Endodermal cell (in vitro differentiated cells): ENCODE measurements around the gene MBTD1. TPM values are rescaled to one million over a fixed set of nuclear protein-coding genes. Genes with fewer than 3 reads are reported as not detected.

ENCODE experiments used
- DNase-seq: peaks from one replicate; pipeline ENCODE4 v3.0.0-alpha.2; 2017
- H3K27ac ChIP-seq: 2 replicates; pipeline ENCODE4 v1.5.1; 2013; ENCODE audit warnings: mild to moderate bottlenecking, low read depth, low read length, moderate library complexity
- H3K27me3 ChIP-seq: 2 replicates; pipeline ENCODE4 v1.6.1; 2013; ENCODE audit warnings: mild to moderate bottlenecking, low read length, moderate library complexity; ENCODE audit not compliant: insufficient read depth, control insufficient read depth, poor library complexity, severe bottlenecking
- H3K36me3 ChIP-seq: 2 replicates; pipeline ENCODE4 v1.7.0; 2013; ENCODE audit warnings: mild to moderate bottlenecking, low read length, moderate library complexity; ENCODE audit not compliant: control insufficient read depth, insufficient read depth
- H3K4me1 ChIP-seq: one replicate; pipeline ENCODE4 v1.7.0; 2013; ENCODE audit warnings: low read length; ENCODE audit not compliant: control insufficient read depth, insufficient read depth
- H3K4me3 ChIP-seq: 2 replicates; pipeline ENCODE4 v1.5.1; 2013; ENCODE audit warnings: mild to moderate bottlenecking, low read length, moderate library complexity
- H3K9ac ChIP-seq: 2 replicates; pipeline ENCODE4 v1.6.1; 2013; ENCODE audit warnings: mild to moderate bottlenecking, low read length, moderate library complexity; ENCODE audit not compliant: poor library complexity, severe bottlenecking; ENCODE audit errors: extremely low read depth
- H3K9me3 ChIP-seq: 2 replicates; pipeline ENCODE4 v1.6.1; 2013; ENCODE audit warnings: mild to moderate bottlenecking, low read length, moderate library complexity; ENCODE audit not compliant: control insufficient read depth
- H3K27ac Mint-ChIP-seq: 2 replicates; pipeline ENCODE4 v1.8.0; 2020; ENCODE audit warnings: mixed read lengths
- H3K27me3 Mint-ChIP-seq: 2 replicates; pipeline ENCODE4 v1.8.0; 2021; ENCODE audit warnings: mild to moderate bottlenecking, mixed read lengths; ENCODE audit not compliant: insufficient read depth
- H3K36me3 Mint-ChIP-seq: 2 replicates; pipeline ENCODE4 v1.8.0; 2020; ENCODE audit warnings: low read depth, mixed read lengths
- H3K4me1 Mint-ChIP-seq: 2 replicates; pipeline ENCODE4 v1.8.0; 2020; ENCODE audit warnings: mixed read lengths
- H3K4me3 Mint-ChIP-seq: 2 replicates; pipeline ENCODE4 v1.8.0; 2020; ENCODE audit warnings: mild to moderate bottlenecking, moderate library complexity, mixed read lengths
- H3K9me3 Mint-ChIP-seq: 2 replicates; pipeline ENCODE4 v1.8.0; 2020; ENCODE audit warnings: mild to moderate bottlenecking, mixed read lengths
- WGBS, 2 experiments: methylation state at CpG; one replicate each; pipeline versions ENCODE4 v1.1.5 to v1.1.7; 2013; ENCODE audit warnings: missing lambda C conversion rate in 2 of 2, mixed read lengths in 1 of 2; ENCODE audit not compliant: insufficient coverage in 1 of 2, insufficient read length in 1 of 2; 5-methylcytosine and 5-hydroxymethylcytosine counted together
- total RNA-seq, 2 donors: library from RNA; stranded (reverse); fragmentation: NEBNext Ultra II Directional in 1 of 2; extraction: Animal tissue kit (Norgen Biotek cat#: 25700) in 1 of 2; gene quantifications; 2 replicates in 1 of 2; 3 replicates in 1 of 2; pipeline ENCODE4 v1.2.1, GENCODE V29; 2021
- TF ChIP-seq, protein P1 (sequence below): fragments of 200-600 bp; sonication (generic); conservative IDR thresholded peaks from 2 replicates; pipeline ENCODE4 v1.5.0; 2021; ENCODE audit warnings: antibody characterized with exemption, mild to moderate bottlenecking

MBTD1 gene
- total RNA-seq, 2 donors from 2014 or later, result 33.6 to 37.7 TPM

DNA sequence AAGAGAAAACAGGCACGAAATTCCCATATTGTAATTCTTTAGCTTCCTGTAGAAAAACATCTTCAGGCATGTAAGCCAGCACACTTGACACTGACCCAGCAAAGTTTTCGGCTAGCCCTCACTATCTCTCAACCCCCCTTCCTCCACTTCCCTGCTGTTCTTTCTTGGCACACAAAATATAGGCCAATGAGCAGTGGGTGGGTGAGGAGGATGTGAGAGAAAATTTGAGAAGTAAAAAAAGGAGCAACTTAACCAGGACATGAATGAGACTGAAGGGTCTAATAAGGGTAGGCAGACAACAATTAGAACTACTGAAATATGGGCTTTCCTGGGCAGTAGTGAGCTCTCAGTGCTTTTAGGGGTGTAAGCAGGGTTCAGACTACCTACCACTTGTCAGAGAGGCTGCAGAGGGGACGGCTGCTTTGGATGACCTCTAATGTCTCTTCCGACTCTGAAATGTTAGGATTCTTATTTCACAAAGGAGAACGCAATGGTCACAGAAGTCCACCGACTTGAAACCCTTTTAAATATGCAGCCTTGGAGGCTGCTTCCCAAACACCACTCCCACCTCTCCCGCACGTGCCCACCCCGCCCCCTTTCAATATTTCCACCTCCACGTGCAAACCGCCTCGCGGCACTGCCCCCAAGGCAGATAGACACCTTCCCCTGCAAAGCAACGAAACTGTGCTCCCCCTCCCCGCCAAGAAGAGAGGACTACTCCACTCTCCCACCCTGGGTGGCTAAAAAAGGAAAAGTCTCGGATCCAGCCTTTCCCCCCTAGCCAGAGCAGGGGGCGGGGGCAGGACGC is 889 bp downstream of the MBTD1 start:
- H3K27me3 Mint-ChIP-seq, result no peaks in the 10 kb centered on the region
- peak overlapping the region; percentile 97 for H3K9ac ChIP-seq
- H3K27me3 ChIP-seq, result no peaks in the 10 kb centered on the region
- H3K4me1 Mint-ChIP-seq, result peaks cover 23% of the 10 kb centered on the region
- no peaks in the 10 kb centered on the region for H3K9me3 ChIP-seq
- peaks cover 54% of the 10 kb centered on the region for H3K36me3 ChIP-seq
- WGBS, 2 experiments, result 0 to 5% methylated on average over 2 to 17 of the region's 18 CpGs
- H3K4me3 Mint-ChIP-seq, result peak overlapping the region; percentile 90
- H3K27ac Mint-ChIP-seq, result peak overlapping the region; percentile 92
- TF ChIP-seq, protein P1, sequence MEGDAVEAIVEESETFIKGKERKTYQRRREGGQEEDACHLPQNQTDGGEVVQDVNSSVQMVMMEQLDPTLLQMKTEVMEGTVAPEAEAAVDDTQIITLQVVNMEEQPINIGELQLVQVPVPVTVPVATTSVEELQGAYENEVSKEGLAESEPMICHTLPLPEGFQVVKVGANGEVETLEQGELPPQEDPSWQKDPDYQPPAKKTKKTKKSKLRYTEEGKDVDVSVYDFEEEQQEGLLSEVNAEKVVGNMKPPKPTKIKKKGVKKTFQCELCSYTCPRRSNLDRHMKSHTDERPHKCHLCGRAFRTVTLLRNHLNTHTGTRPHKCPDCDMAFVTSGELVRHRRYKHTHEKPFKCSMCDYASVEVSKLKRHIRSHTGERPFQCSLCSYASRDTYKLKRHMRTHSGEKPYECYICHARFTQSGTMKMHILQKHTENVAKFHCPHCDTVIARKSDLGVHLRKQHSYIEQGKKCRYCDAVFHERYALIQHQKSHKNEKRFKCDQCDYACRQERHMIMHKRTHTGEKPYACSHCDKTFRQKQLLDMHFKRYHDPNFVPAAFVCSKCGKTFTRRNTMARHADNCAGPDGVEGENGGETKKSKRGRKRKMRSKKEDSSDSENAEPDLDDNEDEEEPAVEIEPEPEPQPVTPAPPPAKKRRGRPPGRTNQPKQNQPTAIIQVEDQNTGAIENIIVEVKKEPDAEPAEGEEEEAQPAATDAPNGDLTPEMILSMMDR, result no peak
- DNase-seq, result peak; percentile 79
- no peaks in the 10 kb centered on the region for H3K4me1 ChIP-seq
- peak overlapping the region; percentile 99 for H3K27ac ChIP-seq
- peak overlapping the region; percentile 92 for H3K4me3 ChIP-seq
- peaks cover 42% of the 10 kb centered on the region for H3K36me3 Mint-ChIP-seq
- no peaks in the 10 kb centered on the region for H3K9me3 Mint-ChIP-seq

DNA sequence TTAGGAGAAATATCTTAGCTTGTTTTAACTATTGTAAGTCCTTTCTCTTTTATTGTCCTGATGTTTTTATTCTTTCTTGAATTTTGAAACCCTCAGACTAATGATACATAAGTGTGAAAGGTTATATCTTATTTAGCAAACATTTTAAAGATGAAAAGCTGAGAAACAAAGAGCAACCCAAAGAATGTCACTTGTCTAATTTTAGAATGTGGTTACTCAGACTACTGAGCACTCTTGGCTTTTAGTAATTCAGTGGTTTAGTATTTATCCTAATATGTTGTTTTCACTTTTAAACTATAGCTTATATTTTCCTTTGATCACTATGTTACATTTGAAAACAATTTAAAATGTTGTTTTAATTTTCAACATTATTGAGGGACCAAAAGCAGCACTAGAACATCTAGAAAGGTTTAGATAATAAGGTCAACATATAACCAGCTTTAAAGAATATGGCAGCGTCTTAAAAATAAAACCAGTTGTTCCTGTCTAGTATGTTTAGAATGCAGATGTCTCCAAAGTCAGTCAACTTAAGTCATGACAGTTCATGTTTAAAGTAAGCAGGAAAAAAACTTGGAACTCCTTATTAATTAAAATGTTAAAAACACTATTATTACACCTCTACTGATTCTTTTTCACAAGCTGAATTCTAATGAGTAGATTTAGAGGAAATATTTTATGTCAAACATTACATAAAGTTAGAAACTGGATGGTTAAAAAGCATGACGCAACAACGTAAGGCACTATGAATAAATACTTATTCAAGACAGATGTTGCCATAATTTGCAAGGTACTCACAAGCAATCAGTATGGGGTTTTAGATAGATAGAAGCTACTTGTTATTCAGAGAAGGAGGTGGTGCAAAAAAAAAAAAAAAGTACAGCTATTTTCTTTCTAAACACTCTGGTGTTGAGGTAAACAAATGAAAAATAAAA is 2.4 kb downstream of the MBTD1 start:
- Mint-ChIP-seq H3K27me3 (no peaks in the 10 kb centered on the region), H3K4me1 (peaks cover 23% of the 10 kb centered on the region), H3K9me3 (no peaks in the 10 kb centered on the region), H3K4me3 (peak overlapping the region; percentile 90), H3K27ac (no peak overlapping the region), H3K36me3 (peaks cover 39% of the 10 kb centered on the region)
- Histone ChIP-seq H3K4me1 (no peaks in the 10 kb centered on the region), H3K27ac (no peak overlapping the region), H3K9ac (no peak overlapping the region), H3K36me3 (peaks cover 55% of the 10 kb centered on the region), H3K4me3 (peak overlapping the region; percentile 92), H3K27me3 (no peaks in the 10 kb centered on the region), H3K9me3 (no peaks in the 10 kb centered on the region)
- no peak for DNase-seq
- WGBS, 2 experiments, result 93 to 96% methylated on average over 3 of the region's 3 CpGs
- TF ChIP-seq, protein P1, result no peak

DNA sequence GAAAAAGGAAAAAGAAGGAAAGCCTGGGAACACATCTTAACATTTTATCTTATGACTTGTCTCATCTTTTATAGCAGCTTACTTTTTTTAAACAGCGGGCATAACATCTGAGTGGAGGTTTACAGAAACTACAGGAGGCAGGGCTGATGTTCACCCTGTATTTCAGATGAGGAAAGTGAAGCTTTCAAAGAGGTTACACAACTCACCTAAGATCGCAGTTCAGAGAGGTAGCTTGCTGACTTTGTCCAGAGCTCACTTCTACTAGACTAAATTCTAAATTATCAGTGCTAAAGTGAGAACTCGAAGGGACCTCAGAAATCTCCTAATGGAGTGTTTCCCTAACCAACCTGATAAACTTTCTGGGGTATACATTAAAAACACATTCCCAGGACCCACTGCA is 3.7 kb downstream of the MBTD1 start:
- H3K36me3 Mint-ChIP-seq, result peaks cover 47% of the 10 kb centered on the region
- Histone ChIP-seq H3K27ac (no peak overlapping the region), H3K27me3 (no peaks in the 10 kb centered on the region), H3K36me3 (peaks cover 68% of the 10 kb centered on the region), H3K4me1 (no peaks in the 10 kb centered on the region), H3K9me3 (peaks cover 6% of the 10 kb centered on the region), H3K4me3 (no peak overlapping the region), H3K9ac (no peak overlapping the region)
- TF ChIP-seq, protein P1, result no peak
- peaks cover 4% of the 10 kb centered on the region for H3K9me3 Mint-ChIP-seq
- H3K4me3 Mint-ChIP-seq, result no peak overlapping the region
- peaks cover 15% of the 10 kb centered on the region for H3K4me1 Mint-ChIP-seq
- no peak overlapping the region for H3K27ac Mint-ChIP-seq
- DNase-seq, result no peak
- 83% methylated on average over 3 of the region's 3 CpGs; no CpG with 5 or more reads in 1 of the 2 experiments for WGBS, 2 experiments
- no peaks in the 10 kb centered on the region for H3K27me3 Mint-ChIP-seq
